Measurements from ENCODE around the gene DPEP3. TPM values are rescaled to one million over a fixed set of nuclear protein-coding genes. Genes with fewer than 3 reads are reported as not detected.
A peak's percentile ranks its signal among the peaks of the same experiment; 100 is the strongest.

Gene DPEP3
- total RNA-seq, 6 donors from 2014 or later: 0.15 to 1.0 (median 0.30) TPM; not detected in 2

- DNase-seq (no peak), ATAC-seq (ENCODE audit: low FRiP score in 2 of 2) (no peak)
- no peaks in the 10 kb centered on the region for H3K9me3 ChIP-seq
- TF ChIP-seq POLR2A (IDR thresholded peaks at IDR 0.05) (no peak), EP300 (IDR thresholded peaks at IDR 0.05) (no peak), POLR2AphosphoS5 (IDR thresholded peaks at IDR 0.05) (no peak), CTCF (IDR thresholded peaks at IDR 0.05) (no peak)
- no peak overlapping the region for H3K27ac ChIP-seq
- H3K4me3 ChIP-seq: no peak overlapping the region
- WGBS, 2 donors: 93 to 96% methylated on average over 3 to 4 of the region's 4 CpGs
- H3K27me3 ChIP-seq: no peaks in the 10 kb centered on the region
- H3K36me3 ChIP-seq: peaks cover 2 to 55% (median 45%) of the 10 kb centered on the region in 4 donors
- peaks cover 14 to 30% (median 17%) of the 10 kb centered on the region in 4 donors for H3K4me1 ChIP-seq
Measured at GRCh38 chr16:67932462-67932840, 47.8 kb downstream of the DPEP3 start.

GRCh38 chr16:67931712-67932461 lies 48.4 kb downstream of the DPEP3 start, which contains the start of gene CTRL:
TSS of gene CTRL (minus strand) at chr16:67931862. CDS start at chr16:67931852, 10 bp downstream.
- Histone ChIP-seq H3K9me3 (no peaks in the 10 kb centered on the region), H3K27ac (peak within 1 kb of the TSS in 1 of 4 donors; percentile 2), H3K36me3 (peaks cover 3 to 57% (median 50%) of the 10 kb centered on the region in 4 donors), H3K27me3 (no peaks in the 10 kb centered on the region), H3K4me1 (peaks cover 8 to 30% (median 12%) of the 10 kb centered on the region in 4 donors), H3K4me3 (no peak within 1 kb of the TSS)
- ATAC-seq (ENCODE audit: low FRiP score in 2 of 2): no peak
- TF ChIP-seq CTCF (IDR thresholded peaks at IDR 0.05): no peak
- no peak for TF ChIP-seq POLR2AphosphoS5 (IDR thresholded peaks at IDR 0.05)
- no peak for DNase-seq
- WGBS, 2 donors: 90 to 96% methylated on average over 6 to 15 of the region's 15 CpGs

- TF ChIP-seq POLR2AphosphoS5 (IDR thresholded peaks at IDR 0.05) (no peak), POLR2A (IDR thresholded peaks at IDR 0.05) (no peak), CTCF (IDR thresholded peaks at IDR 0.05) (no peak), EP300 (IDR thresholded peaks at IDR 0.05) (no peak)
- Histone ChIP-seq H3K36me3 (peaks cover 3 to 57% (median 50%) of the 10 kb centered on the region in 4 donors), H3K9me3 (no peaks in the 10 kb centered on the region), H3K4me3 (no peak overlapping the region), H3K27ac (no peak overlapping the region), H3K4me1 (peaks cover 17 to 40% (median 17%) of the 10 kb centered on the region in 4 donors), H3K27me3 (no peaks in the 10 kb centered on the region)
- ATAC-seq (ENCODE audit: low FRiP score in 2 of 2): no peak
- no peak for DNase-seq
- WGBS, 2 donors: 93 to 100% methylated on average over 9 to 17 of the region's 17 CpGs
Measured at GRCh38 chr16:67930678-67931211, 49.6 kb downstream of the DPEP3 start.

GRCh38 chr16:67930191-67930590 lies 50.1 kb downstream of the DPEP3 start:
- ATAC-seq (ENCODE audit: low FRiP score in 2 of 2) (no peak), DNase-seq (no peak)
- Histone ChIP-seq H3K27me3 (no peaks in the 10 kb centered on the region), H3K4me1 (peaks cover 16 to 42% (median 19%) of the 10 kb centered on the region in 4 donors), H3K27ac (no peak overlapping the region), H3K4me3 (no peak overlapping the region), H3K9me3 (no peaks in the 10 kb centered on the region), H3K36me3 (peaks cover 3 to 57% (median 49%) of the 10 kb centered on the region in 4 donors)
- TF ChIP-seq CTCF (IDR thresholded peaks at IDR 0.05) (no peak), POLR2A (IDR thresholded peaks at IDR 0.05) (no peak), EP300 (IDR thresholded peaks at IDR 0.05) (no peak), POLR2AphosphoS5 (IDR thresholded peaks at IDR 0.05) (no peak)
- WGBS, 2 donors: 93 to 100% methylated on average over 8 to 14 of the region's 14 CpGs
